Measurements from ENCODE around the gene CTNNA3. TPM values are rescaled to one million over a fixed set of nuclear protein-coding genes. Genes with fewer than 3 reads are reported as not detected.

CTNNA3 gene
- total and polyA plus RNA-seq, 2 of the 4 experiments (the other 2 are of a cell fraction), result 0.19 to 0.90 TPM

- no peak overlapping the region for H4K91ac ChIP-seq (ENCODE audit: insufficient read depth, low read depth, low read length)
- H3K9ac ChIP-seq (ENCODE audit: low read depth, low read length), result no peak overlapping the region
- ATAC-seq (ENCODE audit: low read depth), result no peak
- in situ Hi-C loops (cut with MboI; ENCODE audit: low sequenced_read_pairs) (no loop called here), intact Hi-C loops (cut with micrococcal nuclease) (no loop called here), dilution Hi-C loops (cut with HindIII; ENCODE audit: low sequenced_read_pairs, unreplicated experiment) (no loop called here)
- no peaks in the 10 kb centered on the region for H3K9me3 ChIP-seq (ENCODE audit: control insufficient read depth, insufficient read depth, low read length)
- no peak overlapping the region for H2AK5ac ChIP-seq (ENCODE audit: low read depth, low read length)
- no peaks in the 10 kb centered on the region for H4K20me1 ChIP-seq (ENCODE audit: insufficient read depth, low read length)
- H3K4me1 ChIP-seq (ENCODE audit: control insufficient read depth, insufficient read depth, low read length), result no peaks in the 10 kb centered on the region
- no peaks in the 10 kb centered on the region for H3K79me1 ChIP-seq (ENCODE audit: low read depth in 1 of 2, low read length in 2 of 2)
- no peak overlapping the region for H2BK15ac ChIP-seq (ENCODE audit: low read depth, low read length)
- H3K18ac ChIP-seq (ENCODE audit: low read depth, low read length), result no peak overlapping the region
- H3K56ac ChIP-seq (ENCODE audit: extremely low read depth, insufficient read depth, low read length), result no peak overlapping the region
- no peak overlapping the region for H3K23ac ChIP-seq (ENCODE audit: low read depth, low read length)
- no peaks in the 10 kb centered on the region for H3K36me3 ChIP-seq (ENCODE audit: control insufficient read depth, insufficient read depth, low read length)
- no peak overlapping the region for H3K4me3 ChIP-seq (ENCODE audit: insufficient read depth, low read depth, low read length)
- H2BK20ac ChIP-seq (ENCODE audit: low read depth, low read length), result no peak overlapping the region
- H3K9me1 ChIP-seq (ENCODE audit: insufficient read depth, low read length), result no peaks in the 10 kb centered on the region
- H4K5ac ChIP-seq (ENCODE audit: low read depth, low read length), result no peak overlapping the region
- no peak overlapping the region for H2AK9ac ChIP-seq (replicated peaks; ENCODE audit: low read depth, low read length, poor library complexity)
- H2BK120ac ChIP-seq (ENCODE audit: low read depth, low read length), result no peak overlapping the region
- no peak for DNase-seq
- BruUV-seq (replicated peaks), result no TSS peak
- no peak overlapping the region for H2AFZ ChIP-seq (replicated peaks; ENCODE audit: low read length, poor library complexity)
- no peak overlapping the region for H3K27ac ChIP-seq (ENCODE audit: insufficient read depth, low read length)
- CTCF ChIA-PET, result no interaction called here
- H3K4ac ChIP-seq (ENCODE audit: low read depth, low read length), result no peak overlapping the region
- H3K4me2 ChIP-seq (ENCODE audit: low read depth, low read length), result no peak overlapping the region
- no peak overlapping the region for H4K8ac ChIP-seq (ENCODE audit: low read depth in 2 of 2, low read length in 2 of 2)
- TF ChIP-seq BHLHE40 (IDR thresholded peaks at IDR 0.05; ENCODE audit: low read depth, low read length), result no peak
- no peak for TF ChIP-seq POLR2A (IDR thresholded peaks at IDR 0.05; ENCODE audit: low read depth, low read length)
- TF ChIP-seq, protein P1, sequence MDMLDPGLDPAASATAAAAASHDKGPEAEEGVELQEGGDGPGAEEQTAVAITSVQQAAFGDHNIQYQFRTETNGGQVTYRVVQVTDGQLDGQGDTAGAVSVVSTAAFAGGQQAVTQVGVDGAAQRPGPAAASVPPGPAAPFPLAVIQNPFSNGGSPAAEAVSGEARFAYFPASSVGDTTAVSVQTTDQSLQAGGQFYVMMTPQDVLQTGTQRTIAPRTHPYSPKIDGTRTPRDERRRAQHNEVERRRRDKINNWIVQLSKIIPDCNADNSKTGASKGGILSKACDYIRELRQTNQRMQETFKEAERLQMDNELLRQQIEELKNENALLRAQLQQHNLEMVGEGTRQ (IDR thresholded peaks at IDR 0.05; ENCODE audit: low read depth, low read length), result no peak
- no peak for TF ChIP-seq CHD1 (IDR thresholded peaks at IDR 0.05; ENCODE audit: low read depth, low read length)
- no peak for TF ChIP-seq MAZ (IDR thresholded peaks at IDR 0.05; ENCODE audit: borderline replicate concordance, low read depth, low read length)
- TF ChIP-seq ELK1 (IDR thresholded peaks at IDR 0.05; ENCODE audit: borderline replicate concordance, low read depth, low read length), result no peak
- TF ChIP-seq SMC3 (IDR thresholded peaks at IDR 0.05; ENCODE audit: low read depth, low read length), result no peak
- no peak for TF ChIP-seq FOS (IDR thresholded peaks at IDR 0.05; ENCODE audit: low read depth, low read length)
- no peak for TF ChIP-seq RFX5 (IDR thresholded peaks at IDR 0.05; ENCODE audit: low read depth, low read length)
- TF ChIP-seq MAFK (IDR thresholded peaks at IDR 0.05; ENCODE audit: low read depth, low read length), result no peak
- no peak overlapping the region for H2BK5ac ChIP-seq (ENCODE audit: low read depth, low read length, poor library complexity, severe bottlenecking)
- no peak overlapping the region for H3K14ac ChIP-seq (replicated peaks; ENCODE audit: low read depth, low read length)
- WGBS, 2 experiments (ENCODE audit: extremely low coverage in 2 of 2, insufficient read length in 1 of 2), result no CpG with 5 or more reads among the region's 1 CpG
- POLR2A ChIA-PET (ENCODE audit: unreplicated experiment), result no interaction called here
- H3K27me3 ChIP-seq (ENCODE audit: control insufficient read depth, insufficient read depth, low read length), result no peaks in the 10 kb centered on the region
Measured at GRCh38 chr10:67284589-67284988, 411.4 kb downstream of the CTNNA3 start.
